ENCODE results near the gene MARCOL. TPM values are rescaled to one million over a fixed set of nuclear protein-coding genes. Genes with fewer than 3 reads are reported as not detected.

Gene MARCOL
- total RNA-seq, result not detected in 2 replicates

GRCh38 chr5:148238418-148238794, at the start of gene MARCOL:
TSS of gene MARCOL (plus strand) at chr5:148238525. CDS start at chr5:148238598, 73 bp downstream.

DNA sequence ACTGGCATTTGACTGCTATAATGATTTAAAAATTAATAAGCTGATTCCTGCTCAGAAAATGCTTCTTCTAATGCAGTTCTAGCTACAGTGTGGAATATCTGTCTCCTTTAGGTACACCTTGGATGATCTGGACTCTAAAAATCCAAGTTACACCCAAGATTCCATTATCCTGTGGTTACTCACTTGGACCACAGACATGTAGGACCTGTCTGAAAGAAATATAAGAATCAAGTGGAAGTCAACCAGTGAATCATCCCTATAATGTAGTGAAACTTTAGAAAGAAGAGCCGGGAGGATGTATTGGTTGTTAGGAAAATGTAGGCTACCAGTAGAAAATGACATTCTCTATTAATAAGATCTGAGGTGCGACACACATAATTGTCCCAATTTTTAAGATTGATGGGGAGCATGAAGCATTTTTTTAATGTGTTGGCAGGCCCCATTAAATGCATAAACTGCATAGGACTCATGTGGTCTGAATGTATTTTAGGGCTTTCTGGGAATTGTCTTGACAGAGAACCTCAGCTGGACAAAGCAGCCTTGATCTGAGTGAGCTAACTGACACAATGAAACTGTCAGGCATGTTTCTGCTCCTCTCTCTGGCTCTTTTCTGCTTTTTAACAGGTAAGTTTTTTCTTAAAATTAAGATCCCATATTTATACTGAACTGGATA, 35.7 kb upstream of the MARCOL start, which contains the start of gene SPINK6:
TSS of gene SPINK6 (plus strand) at position 512 of the 673 bp plus-strand sequence. CDS start at position 567, 55 bp downstream.

DNA sequence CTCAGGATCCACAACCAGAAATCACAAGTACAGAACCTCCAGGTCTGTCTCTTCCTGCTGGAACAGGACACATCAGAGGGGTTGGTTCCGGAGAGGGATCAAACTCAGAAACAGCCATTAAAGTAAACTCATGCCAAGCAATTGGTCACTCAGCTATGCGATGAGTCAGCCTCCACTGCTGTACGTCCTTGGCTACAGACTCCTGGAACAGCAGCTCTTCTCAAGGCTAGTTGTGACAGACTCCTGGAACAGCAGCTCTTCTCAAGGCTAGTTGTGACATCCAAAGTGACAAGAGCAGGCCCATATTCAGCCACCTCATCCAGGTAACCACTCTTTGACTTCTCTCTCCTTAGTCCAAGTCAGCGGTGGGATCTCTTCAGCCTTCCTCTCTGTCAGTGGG, 30.2 kb downstream of the MARCOL start, which contains the start of gene SPINK13:
TSS of gene SPINK13 (plus strand) at position 229 of the 400 bp plus-strand sequence. CDS start 1,279 bp downstream, outside the sequence.

Other genes with a start within 250 kb of the MARCOL start
- not detected in 2 replicates for gene SPINK5, start 174.5 kb upstream of the MARCOL start, total RNA-seq
- gene SPINK14, start 70.0 kb upstream of the MARCOL start, total RNA-seq, result not detected in 2 replicates
- 1.1 TPM in 1 of 2 replicates, not detected in the other for gene SPINK6, start 35.5 kb upstream of the MARCOL start, total RNA-seq
- gene SPINK13, start 30.3 kb downstream of the MARCOL start, total RNA-seq, result not detected in 2 replicates
- gene SPINK7, start 73.9 kb downstream of the MARCOL start, total RNA-seq, result not detected in 2 replicates
- not detected in 2 replicates for gene SPINK9, start 97.0 kb downstream of the MARCOL start, total RNA-seq
- 23.7 and 30.6 TPM in 2 replicates for gene FBXO38, start 145.4 kb downstream of the MARCOL start, total RNA-seq

Measured in myometrial cell (primary cell).